Measurements from ENCODE around the gene BAZ2B.
"Not testable (repeated sequence)": the region's sequence is repeated elsewhere in the genome, so short reads cannot be mapped to it uniquely, and the experiment has no call there.

BAZ2B gene

DNA sequence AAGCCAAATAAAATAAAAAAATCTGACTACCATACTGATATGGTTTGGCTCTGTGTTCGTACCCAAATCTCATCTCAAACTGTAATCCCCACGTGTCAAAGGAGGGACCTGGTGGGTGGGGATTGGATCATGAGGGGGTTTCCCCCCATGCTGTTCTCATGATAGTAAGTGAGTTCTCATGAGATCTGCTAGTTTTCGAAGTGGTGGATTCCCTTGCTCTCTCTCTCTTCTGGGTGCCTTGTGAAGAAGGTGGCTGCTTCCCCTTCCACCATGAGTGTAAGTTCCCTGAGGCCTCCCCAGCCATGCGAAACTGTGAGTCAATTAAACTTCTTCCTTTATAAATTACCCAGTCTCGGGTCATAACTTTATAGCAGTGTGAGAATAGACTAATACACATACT, 206.1 kb downstream of the BAZ2B start:
- DNase-seq (ENCODE audit: low spot score) = no peak

DNA sequence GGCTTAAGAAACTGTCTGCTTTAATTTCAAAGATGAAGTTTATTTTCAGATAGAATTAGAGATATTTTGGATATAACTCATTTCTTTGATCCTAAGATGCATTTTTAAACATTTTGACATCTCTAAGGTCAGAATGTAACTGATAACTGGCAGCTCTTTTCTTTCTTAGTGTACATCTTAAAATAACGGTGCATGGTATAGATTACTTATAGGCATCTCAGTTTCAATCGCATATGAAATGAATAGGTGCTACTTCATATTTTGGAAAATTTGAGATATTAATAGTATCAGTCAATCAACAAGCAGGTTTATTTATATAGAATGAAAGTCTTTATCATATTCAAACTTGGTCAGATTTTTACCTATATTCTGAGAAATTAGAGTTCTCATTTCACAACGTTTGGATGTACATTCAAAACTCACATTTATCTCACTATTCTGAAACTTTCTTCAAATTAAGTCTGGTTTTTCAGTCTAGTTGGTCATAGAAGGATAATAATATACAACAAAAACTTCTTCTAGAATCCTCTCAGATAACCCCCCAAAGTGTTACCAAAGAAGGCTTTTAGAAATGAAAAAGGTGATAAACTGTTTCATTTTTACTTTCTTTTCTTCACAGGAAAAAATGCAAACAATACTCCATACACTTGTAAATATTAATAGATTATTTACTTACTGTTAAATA, 207.1 kb downstream of the BAZ2B start:
- no peak for DNase-seq (ENCODE audit: low spot score)

DNA sequence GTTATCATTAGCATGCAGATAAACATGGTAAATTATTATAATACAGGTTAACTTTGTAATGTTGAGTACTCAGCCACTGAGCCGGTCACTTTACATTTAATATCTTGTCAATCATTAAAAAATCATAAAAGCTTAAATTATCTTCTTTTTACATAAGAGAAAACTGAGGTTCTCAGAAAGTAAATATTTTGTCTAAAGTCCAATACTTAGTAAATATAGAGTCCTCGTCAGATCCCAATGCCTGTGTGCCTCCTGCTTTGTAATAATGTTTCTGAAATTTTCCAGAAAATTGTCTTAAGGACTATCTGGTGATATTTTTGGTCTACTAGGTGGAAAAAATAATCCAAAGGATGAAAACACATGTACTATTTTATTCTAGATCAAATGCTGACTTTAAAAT, 213.6 kb downstream of the BAZ2B start:
- DNase-seq (ENCODE audit: low spot score) = no peak

DNA sequence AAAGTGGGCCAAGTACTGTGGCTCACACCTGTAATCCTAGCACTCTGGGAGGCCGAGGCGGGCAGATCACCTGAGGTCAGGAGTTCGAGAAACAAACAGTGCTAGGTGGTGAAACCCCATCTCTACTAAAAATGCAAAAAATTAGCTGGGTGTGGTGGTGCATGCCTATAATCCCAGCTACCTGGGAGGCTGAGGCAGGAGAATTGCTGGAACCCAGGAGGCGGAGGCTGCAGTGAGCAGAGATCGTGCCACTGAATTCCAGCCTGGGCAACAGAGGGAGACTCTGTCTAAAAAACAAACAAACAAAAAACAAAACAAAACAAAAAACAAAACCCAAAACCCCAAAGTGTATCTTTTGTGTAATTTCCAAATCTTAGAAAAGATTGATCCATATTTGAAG, 214.2 kb downstream of the BAZ2B start:
- not testable (repeated sequence) for DNase-seq (ENCODE audit: low spot score)

DNA sequence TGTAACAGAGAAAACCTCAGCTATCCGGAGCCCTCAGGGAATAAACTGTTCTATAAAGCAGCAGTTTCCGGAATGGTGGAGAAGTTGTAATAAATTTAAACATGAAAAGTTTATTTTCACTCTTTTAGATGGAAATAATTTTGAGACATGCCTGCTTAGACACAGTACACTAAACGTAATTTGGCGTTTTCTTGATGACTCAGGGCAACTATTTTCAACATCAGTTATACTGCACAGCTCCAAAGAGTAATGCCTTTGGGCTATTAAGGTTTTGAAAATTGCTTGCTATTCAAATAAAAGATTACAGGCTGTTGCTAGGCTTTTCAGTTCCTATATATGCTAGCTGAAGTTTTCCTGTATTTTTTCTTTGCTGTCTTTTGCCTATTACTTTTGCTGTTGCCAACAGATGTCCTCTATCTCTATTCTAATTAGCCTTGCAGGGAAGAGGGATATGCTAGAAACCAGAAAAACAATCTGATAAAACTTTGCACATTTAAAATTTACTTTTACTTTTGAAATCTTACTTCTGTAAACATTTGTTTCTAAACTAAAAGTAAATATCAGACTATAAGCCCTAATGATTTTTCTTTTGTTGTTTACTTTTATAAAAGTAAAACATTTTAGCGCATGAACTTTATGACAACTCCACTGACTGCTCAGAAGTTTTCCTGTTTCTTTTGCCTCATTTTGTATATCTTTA, 216.5 kb downstream of the BAZ2B start:
- no peak for DNase-seq (ENCODE audit: low spot score)

DNA sequence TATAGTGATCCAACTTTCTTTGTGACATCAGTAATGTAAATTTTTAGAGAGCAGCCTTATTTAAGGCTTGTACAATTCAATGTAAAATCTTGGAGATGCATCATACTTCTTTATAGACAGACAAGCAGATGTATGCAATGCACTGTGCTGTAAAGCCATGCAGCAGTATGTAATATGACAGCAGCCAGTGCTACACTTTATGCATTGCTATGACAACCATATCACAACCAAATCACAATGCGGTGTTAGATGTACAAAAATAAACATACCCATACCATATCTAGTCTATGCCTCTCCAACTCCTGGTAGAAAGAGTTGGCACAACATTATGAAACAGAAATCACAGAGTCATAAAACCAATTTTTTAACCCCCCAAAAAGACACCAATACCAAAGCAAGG, 219.5 kb downstream of the BAZ2B start:
- no peak for DNase-seq (ENCODE audit: low spot score)

DNA sequence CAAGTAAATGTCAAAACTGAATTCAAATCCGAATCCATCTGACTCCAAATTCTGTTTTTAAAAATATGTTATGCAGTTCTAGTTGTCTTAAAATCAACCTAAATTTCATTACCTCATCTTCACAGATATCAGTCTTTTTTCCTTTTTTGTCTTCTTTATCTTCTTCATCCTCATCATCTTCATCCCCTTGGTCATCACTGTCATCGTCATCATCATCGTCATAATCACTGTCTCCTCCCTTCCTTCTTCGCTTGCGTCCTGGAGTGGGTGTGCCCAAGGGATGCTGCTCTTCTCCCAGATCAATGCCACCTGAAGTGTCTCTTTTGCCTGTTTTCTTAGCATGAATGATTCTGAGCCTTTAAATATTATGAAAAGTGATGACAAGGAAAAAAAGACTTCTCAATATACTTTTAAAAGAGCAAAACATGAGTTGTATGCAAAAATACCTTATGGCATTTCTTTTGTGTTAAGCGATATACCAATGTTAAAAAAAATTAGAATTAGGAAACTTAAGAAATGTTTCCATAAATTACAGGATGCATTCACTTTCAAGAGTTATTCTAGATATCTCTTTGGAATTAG, 233.8 kb downstream of the BAZ2B start:
- DNase-seq (ENCODE audit: low spot score) = no peak

DNA sequence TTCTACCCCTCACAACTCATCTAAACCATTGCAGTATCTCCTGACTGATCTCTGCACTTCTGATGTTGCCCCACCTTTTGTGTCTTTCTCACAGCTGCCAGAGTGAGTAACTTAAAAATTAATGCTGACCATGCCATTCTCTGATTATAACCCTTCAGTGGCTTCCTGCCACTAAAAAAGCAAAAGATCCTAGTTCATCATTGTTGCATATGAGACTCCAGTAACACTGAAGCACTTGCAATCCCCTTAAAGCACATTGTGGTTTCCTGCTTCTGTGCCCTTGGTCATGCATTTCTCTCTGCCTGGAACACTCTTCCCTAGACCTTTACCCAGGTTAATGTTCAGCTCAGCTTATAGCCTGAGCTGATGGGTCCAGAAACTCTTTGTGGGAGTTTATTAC, 234.8 kb downstream of the BAZ2B start:
- no peak for DNase-seq (ENCODE audit: low spot score)

DNA sequence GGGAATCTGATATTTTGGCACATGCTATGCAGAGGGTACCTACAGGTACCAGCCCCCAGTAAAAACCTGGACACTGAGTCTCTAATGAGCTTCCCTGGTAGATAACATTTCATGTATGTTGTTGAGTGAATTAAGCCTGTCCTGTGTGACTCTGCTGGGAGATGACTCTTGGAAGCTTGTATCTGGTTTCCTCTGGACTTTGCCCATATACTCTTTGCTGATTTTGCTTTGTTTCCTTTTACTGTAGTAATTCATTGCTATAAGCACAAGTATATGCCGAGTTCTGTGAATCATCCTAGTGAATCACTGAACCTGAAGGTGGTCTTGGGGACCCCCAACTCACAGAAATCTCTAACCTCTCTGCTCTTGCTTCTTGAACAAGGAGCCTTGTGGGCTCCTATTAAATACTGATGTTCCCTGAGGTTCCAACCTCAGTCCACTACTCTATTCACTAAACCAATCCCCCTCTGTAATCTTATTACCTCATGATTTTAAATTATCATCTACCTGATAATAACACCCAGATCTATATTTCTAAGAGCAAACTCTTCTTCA, 235.6 kb downstream of the BAZ2B start:
- DNase-seq (ENCODE audit: low spot score) = no peak

DNA sequence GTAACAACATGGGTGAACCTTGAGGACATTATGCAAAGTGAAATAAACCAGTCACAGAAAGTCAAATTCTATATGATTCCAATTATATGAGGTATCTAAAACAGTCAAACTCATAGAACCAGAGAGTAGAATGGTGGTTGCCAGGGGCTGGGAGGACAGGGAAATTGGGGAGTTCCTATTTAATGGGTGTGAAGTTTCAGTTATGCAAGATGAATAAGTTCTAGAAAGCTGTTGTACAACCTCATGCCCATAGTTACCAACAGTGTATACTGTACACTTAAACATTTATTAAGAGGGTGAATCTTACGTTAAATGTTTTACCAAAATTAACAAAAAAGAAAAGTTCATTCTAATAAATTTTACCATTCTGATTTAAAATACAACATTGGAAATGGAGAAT, 237.2 kb downstream of the BAZ2B start:
- DNase-seq (ENCODE audit: low spot score) = no peak

DNA sequence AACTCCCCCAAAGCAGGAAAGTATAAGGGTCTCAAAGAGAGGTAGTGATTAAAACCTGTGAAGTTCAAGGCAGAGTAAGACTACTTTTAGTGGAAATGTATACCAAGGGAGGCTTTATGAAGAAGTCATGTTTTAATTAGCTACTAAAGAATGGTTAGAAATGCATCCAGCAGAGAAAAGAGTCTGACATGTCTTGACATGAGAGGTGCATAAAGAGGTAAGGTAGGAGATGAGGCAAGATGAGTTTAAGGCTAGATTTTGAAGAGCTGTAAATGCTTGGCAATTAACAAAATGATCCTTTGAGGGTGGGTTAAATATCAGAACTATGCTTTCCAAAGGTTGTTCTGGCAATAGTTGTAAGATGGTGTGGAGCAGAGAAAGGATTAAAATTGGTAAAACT, 241.1 kb downstream of the BAZ2B start:
- DNase-seq (ENCODE audit: low spot score) = no peak

DNA sequence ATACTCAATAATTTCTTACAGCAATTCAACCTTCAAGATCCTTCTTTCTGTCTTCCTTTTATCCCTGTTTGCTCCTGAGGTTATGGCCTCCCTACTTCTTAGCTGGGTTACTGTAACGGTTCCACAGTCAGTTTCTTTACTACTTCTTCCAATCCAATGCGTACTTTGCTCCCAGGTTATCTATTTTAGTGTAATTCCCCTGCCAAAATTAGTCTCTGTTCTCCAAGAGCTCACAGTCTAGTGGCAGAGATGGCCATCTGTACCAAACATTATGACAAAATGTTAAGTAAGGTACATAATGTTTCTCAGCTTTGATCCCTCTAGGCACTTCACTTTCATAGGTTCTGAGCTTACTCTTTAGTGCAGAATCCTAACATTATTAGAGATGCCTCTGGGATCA, 244.8 kb downstream of the BAZ2B start:
- DNase-seq (ENCODE audit: low spot score) = no peak

DNA sequence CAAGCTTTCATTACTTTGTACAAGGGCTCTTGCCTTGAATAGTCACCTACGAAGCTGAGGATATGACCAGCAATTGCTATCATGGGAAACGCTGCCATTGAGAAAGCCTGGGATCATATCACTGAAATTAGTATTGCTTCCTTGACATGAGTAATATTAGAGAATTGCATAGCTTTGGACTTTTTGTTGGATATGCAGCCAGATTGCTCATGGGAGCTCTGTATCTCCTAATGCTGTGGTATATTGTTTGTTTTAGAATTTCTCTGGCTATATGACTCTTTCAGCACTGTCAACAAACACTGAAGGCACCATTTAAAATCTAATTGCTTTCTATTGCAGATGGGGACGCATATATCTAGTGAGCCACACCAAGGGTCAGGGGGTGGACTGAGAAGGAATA, 249.8 kb downstream of the BAZ2B start:
- no peak for DNase-seq (ENCODE audit: low spot score)

DNA sequence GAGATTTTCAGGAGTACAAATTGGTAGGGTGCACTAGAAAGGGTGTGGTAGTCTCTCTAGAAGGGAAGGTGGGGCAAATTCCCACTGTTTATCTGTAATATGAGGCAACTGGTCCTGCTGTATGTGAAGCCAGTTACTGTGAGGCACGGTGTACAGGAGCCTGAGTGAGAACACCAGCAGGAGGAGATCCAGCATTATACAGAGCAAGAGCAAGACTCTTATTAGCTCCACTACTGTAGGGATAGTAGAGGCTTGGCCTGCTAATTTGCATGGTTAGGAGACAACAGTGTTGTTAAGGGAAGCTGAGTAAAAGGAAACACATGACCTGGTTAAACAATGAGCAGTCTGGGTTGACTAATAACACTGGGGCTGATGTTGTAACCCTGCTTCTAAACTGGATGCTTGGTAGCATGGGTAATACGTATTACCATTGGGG, 253.5 kb downstream of the BAZ2B start:
- no peak for DNase-seq (ENCODE audit: low spot score)

DNA sequence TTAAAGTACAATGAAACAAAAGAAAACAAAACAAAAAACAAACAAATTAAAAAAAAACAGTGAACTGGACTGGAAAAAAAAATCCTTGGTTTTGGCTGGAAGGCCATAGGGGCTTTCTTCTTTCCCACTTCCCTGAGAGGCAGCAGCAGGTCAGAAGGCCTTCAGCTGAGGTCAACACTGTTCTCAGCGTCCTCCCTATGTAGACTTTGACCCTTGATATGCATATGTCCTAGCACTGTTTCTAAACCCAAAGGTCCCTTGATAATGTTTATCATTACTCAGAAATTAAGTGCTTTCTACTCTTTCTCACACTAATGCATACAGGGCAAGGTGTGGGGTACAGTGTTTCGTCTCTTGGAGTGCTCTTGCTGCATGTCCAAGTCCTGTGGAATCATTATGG, 254.3 kb downstream of the BAZ2B start:
- DNase-seq (ENCODE audit: low spot score) = no peak

DNA sequence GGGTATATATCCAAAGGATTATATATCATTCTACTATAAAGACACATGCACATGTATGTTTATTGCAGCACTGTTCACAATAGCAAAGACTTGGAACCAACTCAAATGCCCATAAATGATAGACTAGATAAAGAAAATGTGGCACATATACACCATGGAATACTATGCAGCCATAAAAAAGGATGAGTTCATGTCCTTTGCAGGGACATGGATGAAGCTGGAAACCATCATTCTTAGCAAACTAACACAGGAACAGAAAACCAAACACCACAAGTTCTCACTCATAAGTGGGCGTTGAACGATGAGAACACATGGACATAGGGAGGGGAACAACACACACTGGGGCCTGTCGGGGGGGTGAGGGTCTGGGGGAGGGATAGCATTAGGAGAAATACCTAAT, 254.7 kb downstream of the BAZ2B start:
- not testable (repeated sequence) for DNase-seq (ENCODE audit: low spot score)

DNA sequence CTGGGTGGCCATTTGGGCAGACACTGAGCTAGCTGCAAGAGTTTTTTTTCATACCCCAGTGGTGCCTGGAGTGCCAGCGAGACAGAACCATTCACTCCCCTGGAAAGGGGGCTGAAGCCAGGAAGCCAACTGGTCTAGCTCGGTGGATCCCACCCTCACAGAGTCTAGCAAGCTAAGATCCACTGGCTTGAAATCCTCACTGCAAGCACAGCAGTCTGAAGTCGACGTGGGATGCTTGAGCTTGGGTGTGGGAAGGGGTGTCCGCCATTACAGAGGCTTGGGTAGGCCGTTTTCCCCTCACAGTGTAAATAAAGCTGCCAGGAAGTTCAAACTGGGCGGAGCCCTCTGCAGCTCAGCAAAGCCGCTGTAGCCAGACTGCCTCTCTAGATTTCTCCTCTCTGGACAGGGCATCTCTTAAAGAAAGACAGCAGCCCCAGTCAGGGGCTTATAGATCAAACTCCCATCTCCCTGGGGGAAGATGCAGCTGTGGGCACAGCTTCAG, 260.2 kb downstream of the BAZ2B start:
- DNase-seq (ENCODE audit: low spot score) = no peak

DNA sequence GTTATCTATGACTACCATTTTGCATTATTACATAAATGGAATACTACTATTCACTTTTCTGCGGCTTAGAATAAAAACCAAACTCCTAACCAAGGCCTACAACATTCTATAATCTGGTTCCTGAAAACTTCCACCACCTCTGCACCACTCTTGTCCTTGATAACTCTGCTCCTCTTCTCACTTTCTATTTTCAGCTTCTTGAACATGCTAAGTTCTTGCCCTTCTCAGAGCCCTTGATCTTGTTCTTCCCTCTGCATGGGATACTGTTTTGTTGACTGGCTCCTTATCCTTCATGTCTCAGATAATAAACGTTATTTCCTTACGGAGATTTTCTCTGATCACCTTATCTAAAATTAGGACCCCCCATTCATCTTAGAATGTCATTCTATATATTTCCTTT, 264.4 kb downstream of the BAZ2B start:
- no peak for DNase-seq (ENCODE audit: low spot score)

DNA sequence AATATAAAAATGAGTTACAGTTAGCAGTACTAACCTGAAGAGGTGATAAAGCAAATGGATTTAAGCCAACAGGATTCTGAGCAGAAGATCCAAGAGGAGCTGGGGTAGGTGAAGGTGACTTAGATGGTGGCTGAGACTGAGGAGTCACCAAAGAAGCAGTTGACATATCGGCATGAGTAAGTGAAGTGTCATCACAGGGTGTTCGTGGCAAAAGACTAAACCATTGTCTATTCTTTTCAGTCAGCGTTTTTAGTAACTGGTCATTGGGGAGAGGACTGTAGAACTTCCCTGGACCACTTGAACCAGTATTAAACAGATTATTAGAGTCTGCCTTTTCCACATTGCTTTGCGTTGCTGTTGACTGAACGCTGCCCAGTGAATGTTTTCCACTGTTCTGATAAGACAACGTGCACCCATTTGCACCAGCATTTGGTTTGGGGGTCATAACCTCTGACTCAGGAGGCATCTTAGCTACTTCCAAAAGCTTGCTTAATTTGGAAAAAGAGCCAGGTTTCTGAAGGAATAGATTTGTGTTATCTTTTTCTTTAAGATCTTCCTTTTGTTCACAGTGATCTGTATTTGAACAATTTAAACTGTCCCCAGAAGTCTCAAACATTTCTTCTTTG, 266.6 kb downstream of the BAZ2B start:
- no peak for DNase-seq (ENCODE audit: low spot score)

DNA sequence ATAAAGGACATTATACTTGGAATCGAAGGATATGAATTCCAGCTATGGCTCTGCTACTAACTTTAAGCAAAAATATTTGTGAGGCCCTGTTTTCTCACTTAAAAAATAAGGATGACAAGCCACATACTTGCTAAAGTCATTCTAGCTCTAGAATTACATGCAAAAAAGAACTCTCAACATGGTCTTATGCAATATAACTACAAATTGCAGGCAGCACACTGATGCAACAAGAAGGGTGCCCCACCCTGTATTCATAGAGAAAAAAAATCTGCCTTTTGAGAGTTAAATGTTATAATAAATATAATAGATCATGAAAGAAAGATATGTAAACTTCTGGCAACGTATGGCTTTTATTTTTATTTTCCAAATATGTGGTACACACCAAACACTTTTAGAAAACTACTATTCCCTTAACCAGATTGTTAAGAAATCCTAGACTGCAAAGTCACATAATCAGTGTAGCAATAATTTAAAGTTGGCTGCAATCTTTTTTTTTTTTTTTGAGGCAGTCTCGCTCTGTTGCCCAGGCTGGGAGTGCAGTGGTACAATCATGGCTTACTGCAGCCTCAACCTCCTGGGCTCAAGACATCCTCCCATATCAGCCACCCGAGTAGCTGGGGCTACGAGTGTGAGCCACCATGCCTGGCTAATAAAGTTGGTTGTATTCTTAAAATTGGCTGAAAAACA, 289.6 kb downstream of the BAZ2B start:
- no peak for DNase-seq (ENCODE audit: low spot score)

DNA sequence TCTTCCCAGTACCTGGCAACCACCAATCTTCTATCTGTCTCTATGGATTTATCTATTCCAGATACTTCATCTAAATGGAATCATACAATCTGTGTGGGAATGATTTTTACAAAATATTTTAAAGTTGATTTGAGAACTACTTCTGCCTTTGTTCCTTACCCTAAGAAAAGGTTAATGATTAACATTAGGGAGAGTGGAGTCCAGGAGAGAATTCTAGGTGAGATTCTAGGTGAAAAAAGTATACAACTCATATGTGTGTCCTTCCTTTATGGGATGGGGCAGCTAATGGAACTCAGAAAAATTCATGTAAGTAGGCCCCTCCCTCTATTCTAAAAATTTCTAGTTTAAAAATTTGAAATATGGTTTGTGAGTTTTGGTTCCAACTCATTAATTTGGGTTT, 293.9 kb downstream of the BAZ2B start:
- DNase-seq (ENCODE audit: low spot score) = no peak
